Activated CD8-positive, alpha-beta memory T cell treated with anti-CD3 and anti-CD28 coated beads for 1 hour (primary cell): Measurements from ENCODE around the gene SYTL2.
A peak's percentile ranks its signal among the peaks of the same experiment; 100 is the strongest.

Source experiments
- DNase-seq, 2 donors: peaks; one replicate each; pipeline ENCODE4 v3.0.0-alpha.2; 2020; ENCODE audit warnings: low read depth in 1 of 2; ENCODE audit errors: extremely low read depth in 1 of 2

Gene SYTL2

DNA sequence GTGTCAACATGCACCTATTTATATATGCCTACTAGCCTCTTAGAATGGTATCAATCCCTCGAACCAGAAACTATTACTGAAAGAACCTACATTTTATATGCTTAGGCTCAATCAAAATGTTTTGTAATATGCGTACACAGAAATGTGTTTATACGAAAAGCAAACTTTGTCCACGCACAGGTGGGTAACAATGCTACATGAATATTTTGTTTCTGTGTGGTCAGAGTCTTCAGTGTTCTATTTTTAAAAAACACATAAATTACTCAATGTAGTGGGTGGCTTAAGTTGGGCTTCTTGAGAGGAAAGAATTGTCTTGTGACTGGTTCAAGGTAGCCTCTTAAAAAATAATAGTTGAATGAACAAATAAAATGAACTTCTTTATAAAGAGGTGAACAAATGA, 46.1 kb downstream of the SYTL2 start:
- DNase-seq, result no peak

DNA sequence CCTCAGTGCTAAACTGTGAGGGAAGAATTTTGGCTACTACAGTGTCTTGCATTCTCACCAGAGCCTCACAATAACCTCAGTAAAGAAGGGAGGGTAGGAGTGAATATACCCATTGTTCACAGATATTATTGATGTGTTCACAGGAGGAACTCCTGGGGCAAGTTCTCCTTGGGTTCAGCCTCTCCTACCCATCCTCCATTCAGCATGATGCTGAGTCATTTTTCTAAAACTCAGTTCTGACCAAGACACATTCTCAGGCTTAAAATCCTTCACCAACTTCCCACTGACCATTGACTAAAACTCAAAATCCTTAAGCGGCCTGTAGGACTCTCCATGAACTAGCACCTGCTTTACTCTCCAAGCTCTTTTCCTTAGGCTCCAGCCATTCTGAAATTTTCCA, 48.7 kb downstream of the SYTL2 start:
- DNase-seq, result no peak

DNA sequence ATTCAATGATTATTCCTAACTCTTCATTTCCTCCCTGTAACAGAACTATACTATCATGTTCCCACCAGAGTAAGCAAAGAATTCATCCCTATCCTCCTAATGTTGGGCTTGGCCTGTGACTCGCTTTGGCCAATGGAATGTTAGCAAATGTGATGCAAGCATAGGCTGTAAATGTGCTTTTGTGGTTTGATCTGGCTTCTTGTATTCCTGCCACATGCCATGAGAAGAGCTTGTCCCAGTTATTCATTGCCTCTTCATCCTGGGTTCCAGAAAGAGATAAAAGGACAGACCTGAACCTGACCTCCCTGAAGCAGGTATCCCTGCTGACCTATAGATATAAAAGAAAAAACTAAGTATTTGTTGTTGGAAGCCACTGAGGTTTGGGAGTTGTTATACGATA, 51.0 kb downstream of the SYTL2 start:
- no peak for DNase-seq

- no peak for DNase-seq
These were observed 52.4 kb downstream of the SYTL2 start for GRCh38 chr11:85758480-85759039.

GRCh38 chr11:85758026-85758425, 52.9 kb downstream of the SYTL2 start:
- DNase-seq, result no peak

DNA sequence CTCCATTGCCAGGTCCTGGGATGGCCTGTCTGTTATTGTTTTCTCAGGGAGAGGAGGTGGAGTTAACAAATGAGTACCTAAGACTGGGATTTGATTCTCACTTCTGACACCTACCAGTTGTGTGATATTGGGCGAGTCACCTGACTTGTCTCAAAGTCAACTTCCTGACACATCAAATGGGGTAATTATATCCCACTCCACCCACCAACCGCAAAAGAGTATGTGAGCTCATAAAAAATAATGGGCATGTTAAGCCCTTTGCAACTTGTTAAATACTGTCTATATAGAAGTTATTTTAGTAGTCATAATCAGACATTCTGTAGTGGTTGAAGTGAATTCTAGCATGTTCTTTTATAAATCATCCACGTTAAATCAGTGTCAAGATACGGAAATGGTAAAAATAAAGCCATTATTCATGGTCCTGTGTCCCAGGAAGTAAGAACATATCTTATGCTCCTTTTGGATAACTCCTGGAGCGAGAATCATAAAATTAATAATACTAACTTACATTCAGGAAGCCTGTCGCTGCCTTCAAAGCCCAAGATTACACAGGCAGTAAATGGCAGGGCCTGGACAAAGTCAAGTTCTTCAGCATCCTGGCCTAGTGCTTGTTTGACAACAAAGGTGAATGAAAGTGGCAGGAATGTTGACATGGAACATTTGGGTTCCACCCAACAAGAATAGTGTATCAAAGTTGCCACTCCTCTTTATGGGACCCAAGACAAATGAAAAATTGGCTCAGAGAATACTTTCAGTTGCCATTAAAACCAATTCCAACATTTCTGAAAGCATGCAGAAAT, 54.3 kb downstream of the SYTL2 start:
- DNase-seq, result peak in 1 of 2 donors; percentile 28

- DNase-seq, result no peak
These were observed 55.2 kb downstream of the SYTL2 start for GRCh38 chr11:85755701-85756100.

- DNase-seq, result no peak
These were observed 55.7 kb downstream of the SYTL2 start for GRCh38 chr11:85755285-85755684.

- peak; percentile 72 to 83 for DNase-seq
These were observed 57.9 kb downstream of the SYTL2 start for GRCh38 chr11:85752890-85753581.

DNA sequence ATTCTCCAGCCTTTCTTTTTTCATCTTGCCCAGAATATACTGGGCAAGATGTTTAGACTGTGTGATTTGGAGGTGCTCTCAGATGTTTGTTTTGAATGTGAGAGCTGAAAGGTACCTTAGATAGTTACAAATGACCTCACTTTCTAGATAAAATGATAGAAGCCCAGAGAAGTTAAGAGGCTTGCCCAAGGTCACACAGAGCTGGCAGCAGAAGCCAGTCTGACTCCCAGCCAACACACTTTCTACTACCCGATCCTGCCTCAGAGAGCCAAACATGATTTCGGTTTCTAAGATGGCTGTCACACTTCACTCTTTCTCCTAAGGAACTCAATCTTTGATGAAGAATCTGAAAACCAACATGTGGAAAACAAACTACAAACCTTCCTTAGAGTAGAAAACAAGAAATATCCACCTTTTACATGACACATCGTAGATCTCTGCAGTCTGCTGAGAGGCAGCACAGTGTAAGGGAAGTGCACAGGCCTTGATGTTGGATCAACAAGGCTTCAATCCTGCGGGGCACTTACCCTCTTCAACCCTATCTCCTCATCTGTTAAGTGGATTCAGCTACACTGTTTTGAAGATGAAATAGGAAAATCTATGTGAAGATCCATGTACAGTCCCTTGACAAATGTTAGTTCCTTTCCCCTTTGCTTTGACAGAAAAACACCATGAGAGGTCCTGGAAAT, 58.6 kb downstream of the SYTL2 start:
- DNase-seq, result no peak

- DNase-seq, result no peak
These were observed 59.2 kb downstream of the SYTL2 start for GRCh38 chr11:85751724-85752123.

DNA sequence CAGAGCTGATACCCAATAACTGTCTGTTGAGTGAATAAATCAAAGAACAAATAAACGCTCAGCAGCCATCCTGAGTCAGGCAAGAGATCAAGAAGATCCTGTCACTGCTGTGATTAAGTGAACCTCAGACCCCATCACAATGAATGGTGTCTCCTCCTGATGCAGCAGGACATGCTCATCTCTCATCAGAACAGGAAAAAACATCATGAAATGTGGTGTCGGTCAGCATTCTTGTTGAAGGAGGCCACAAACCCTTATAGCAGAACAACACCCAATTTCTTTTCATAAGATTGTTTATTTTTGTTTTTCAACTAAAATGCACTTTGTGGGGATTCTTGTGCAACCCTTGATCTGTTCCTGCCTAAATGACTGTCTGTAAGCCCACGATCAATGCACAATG, 60.3 kb downstream of the SYTL2 start:
- DNase-seq, result no peak

- no peak for DNase-seq
These were observed 61.1 kb downstream of the SYTL2 start for GRCh38 chr11:85749884-85750283.

DNA sequence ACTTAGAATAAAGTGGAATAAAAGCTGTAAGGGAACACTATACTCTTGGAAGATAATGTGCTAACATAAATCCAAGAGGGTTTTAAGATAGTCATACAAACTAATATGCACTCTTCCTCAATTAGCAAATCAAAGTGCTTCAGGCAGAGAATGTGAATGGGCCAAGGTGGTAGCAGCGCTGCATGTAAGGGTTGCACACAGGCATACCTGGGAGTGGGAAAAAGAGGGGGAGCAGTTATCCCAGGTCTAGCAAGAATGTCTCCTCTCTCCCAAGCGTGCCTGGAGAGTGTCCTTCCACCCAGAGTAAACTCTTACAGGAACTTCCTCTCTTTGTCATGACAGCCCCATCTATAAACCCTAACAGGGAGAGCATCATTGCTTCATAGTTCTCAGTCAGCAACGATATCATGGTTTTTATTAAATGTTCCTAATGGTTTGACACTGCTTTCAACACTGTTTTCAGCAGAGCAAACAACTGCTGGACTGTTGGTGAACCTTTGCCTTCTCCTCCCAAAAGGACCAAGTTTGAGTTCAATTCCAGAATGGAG, 61.6 kb downstream of the SYTL2 start:
- DNase-seq, result no peak

- DNase-seq, result no peak
These were observed 62.5 kb downstream of the SYTL2 start for GRCh38 chr11:85748455-85748891.

DNA sequence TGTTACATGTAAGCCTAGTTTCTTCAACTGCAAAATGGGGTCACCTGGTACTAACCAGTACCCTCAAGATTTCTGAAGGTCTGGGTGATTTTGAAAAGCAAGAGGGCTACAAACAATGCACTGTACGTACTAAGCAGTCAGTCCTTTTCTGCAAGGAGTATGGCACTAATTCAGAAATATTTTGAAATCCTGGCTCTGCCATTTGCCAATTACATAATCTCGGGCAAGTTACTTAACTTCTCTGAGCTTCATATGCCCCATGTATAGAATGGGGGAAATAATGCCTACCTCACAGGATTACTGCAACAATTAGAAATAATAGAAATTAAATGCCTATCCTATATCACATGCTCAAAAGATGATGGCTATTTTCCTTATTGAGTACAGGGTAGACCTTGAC, 64.3 kb downstream of the SYTL2 start:
- no peak for DNase-seq

DNA sequence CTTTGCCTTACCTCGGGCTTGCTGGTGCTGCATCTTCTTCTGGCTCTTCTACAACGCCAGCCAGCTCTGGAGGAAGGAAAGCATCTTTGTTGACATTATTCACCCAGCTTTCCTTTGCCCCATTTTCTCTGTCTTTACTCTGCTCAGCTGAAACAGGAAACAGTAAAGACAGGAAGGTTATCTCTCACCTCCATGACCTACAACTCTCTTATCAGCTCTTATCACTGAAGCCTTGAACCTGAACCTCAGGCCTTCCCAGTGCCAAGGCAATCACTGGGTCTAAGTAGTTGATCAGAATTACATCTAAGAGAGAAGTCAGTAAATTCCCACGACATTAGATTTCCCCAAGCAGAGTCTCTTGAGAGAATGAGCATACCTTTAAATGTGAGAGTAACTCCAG, 65.3 kb downstream of the SYTL2 start:
- no peak for DNase-seq

DNA sequence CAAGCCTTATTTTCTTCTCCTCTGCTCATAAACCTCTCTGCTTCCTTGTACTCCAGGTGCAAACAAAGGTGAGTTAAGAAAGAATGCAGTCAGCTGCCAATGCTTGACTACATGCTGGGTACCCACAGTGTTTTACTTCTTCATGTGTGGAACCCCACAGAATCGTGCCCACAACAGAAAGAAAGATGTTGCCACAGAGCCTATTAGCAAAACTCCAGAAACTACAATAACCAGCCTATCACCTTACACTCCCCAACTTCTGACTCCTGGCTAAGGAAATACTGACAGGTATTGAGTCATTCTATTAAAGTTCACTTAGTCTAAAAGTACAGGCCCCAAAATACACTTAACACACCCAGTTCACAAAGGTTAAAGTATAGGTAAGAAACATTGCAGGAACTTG, 68.1 kb downstream of the SYTL2 start:
- DNase-seq, result no peak

DNA sequence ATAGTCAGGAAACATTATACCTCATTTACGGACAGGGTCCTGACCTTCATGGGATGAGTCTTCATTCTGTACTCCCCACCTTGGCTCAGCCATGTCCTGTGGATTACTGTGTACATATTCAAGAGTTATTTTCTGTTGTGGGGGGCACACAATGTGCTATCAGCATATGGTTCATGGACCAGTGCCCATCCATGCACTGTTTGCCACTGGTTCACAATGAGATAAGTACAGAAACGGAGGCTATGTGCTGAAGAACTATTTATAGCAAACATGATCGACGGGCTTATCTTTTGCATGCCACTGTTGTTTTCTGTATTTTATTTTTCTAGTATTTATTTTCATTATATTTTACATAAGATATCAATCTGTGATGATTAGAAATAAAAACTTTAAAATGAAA, 68.6 kb downstream of the SYTL2 start:
- no peak for DNase-seq

DNA sequence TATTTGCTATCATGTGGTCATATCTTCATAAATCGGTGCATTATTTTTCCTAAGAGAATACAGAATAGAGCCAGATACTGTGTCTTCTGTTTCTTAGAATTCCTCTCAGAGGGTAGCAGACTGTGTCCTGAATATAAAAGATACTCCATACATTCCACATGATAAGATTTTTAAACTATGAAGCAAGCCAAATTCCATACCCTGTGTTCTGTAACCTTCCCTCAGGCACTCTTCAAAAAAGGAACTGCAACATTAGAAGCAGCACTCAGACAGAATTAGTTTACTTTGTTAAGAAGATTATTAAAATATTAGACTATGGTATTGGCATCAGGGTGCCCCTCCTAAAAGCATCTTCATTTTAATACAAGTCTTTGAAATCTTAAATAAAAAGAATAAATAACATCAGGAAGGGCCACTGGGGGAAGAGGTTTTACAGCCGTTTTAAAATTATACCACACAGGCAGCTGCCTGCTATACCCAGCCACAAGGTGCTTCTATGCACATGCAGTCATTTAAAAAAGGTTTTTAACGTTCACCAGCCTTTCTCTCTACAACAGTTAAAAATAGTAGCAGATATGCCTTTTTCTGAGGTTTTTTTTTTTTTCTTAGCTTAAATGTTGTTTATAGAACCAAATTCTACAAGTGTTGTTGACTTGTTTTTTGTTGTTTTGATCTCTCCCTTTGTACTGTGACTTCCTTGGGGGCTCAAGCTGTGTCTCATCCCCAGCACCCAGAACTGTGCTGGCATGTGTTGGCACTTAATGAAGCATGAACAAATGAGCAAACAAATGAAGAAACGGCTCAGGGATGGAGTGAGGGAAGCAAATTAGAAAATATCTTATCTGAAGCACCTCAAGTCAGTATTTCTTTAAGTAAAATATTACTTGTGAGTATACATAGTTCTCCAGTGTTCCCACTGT, 70.2 kb downstream of the SYTL2 start:
- no peak for DNase-seq
